ENCODE measurements around the gene GMEB2. TPM values are rescaled to one million over a fixed set of nuclear protein-coding genes. Genes with fewer than 3 reads are reported as not detected.
"Not testable (repeated sequence)": the region's sequence is repeated elsewhere in the genome, so short reads cannot be mapped to it uniquely, and the experiment has no call there.

GMEB2 gene
- total RNA-seq, 1 donor from 2014 or later = 6.9 TPM

GRCh38 chr20:63657260-63657936 lies 30.5 kb upstream of the GMEB2 start:
- ATAC-seq = no peak

- ATAC-seq = no peak
Measured at GRCh38 chr20:63656451-63656850, 29.6 kb upstream of the GMEB2 start.

- ATAC-seq = no peak
Measured at GRCh38 chr20:63655249-63655648, 28.3 kb upstream of the GMEB2 start.

GRCh38 chr20:63653974-63654668 lies 27.2 kb upstream of the GMEB2 start:
- no peak for ATAC-seq

- ATAC-seq = peak; percentile 47
Measured at GRCh38 chr20:63653041-63653973, 26.4 kb upstream of the GMEB2 start, which contains the start of gene STMN3. Gene STMN3, minus strand, starts transcription at chr20:63653424. Its CDS starts 79 bp downstream, at chr20:63653345.

- ATAC-seq = peak; percentile 7
Measured at GRCh38 chr20:63652192-63652980, 25.5 kb upstream of the GMEB2 start.

- ATAC-seq = peak; percentile 49
Measured at GRCh38 chr20:63651942-63652191, 25.0 kb upstream of the GMEB2 start.

GRCh38 chr20:63650486-63650885 lies 23.6 kb upstream of the GMEB2 start:
- ATAC-seq = not testable (repeated sequence)

GRCh38 chr20:63648895-63649589 lies 22.1 kb upstream of the GMEB2 start:
- ATAC-seq = no peak

- ATAC-seq = no peak
Measured at GRCh38 chr20:63648190-63648589, 21.3 kb upstream of the GMEB2 start.

- ATAC-seq = no peak
Measured at GRCh38 chr20:63645218-63645617, 18.3 kb upstream of the GMEB2 start.

- no peak for ATAC-seq
Measured at GRCh38 chr20:63643946-63644345, 17.0 kb upstream of the GMEB2 start.

- ATAC-seq = no peak
Measured at GRCh38 chr20:63643499-63643898, 16.6 kb upstream of the GMEB2 start.

- ATAC-seq = no peak
Measured at GRCh38 chr20:63642527-63643247, 15.8 kb upstream of the GMEB2 start.

- peak; percentile 90 for ATAC-seq
Measured at GRCh38 chr20:63641792-63642523, 15.1 kb upstream of the GMEB2 start.

- ATAC-seq = peak; percentile 3
Measured at GRCh38 chr20:63641146-63641791, 14.4 kb upstream of the GMEB2 start.

GRCh38 chr20:63640686-63641085 lies 13.8 kb upstream of the GMEB2 start:
- ATAC-seq = not testable (repeated sequence)

- no peak for ATAC-seq
Measured at GRCh38 chr20:63640086-63640485, 13.2 kb upstream of the GMEB2 start.

- ATAC-seq = peak; percentile 1
Measured at GRCh38 chr20:63639093-63639975, 12.4 kb upstream of the GMEB2 start.

All from esophagus mucosa (tissue), 1 donor.